NCI-H2196 (cell line): ENCODE measurements around the gene ARHGAP8.

Experiments used
- DNase-seq: peaks from one replicate; lab custom pipeline; 2025; ENCODE audit not compliant: unreplicated experiment; lab: John Stamatoyannopoulos, UW

Gene ARHGAP8

DNA sequence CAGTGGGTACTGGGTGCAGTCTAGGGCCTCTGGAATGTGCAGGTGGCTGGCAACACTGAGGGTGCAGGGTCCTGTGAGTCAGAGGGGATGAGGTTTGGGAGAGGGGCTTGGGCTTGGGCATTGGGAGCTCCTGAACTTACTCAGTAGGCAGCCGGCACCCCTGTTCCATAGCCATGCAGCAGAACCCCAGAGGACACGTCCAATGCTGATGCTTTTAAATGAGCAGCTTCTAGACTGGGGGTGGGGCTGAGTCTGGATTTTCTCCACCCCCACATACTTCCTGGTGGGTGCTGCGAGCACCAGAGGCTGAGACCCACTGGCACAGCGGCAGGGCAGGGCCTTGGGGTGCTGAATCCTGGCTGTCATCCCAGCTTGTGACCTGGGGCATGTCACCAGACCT lies 71.4 kb downstream of the ARHGAP8 start:
- no peak for DNase-seq

DNA sequence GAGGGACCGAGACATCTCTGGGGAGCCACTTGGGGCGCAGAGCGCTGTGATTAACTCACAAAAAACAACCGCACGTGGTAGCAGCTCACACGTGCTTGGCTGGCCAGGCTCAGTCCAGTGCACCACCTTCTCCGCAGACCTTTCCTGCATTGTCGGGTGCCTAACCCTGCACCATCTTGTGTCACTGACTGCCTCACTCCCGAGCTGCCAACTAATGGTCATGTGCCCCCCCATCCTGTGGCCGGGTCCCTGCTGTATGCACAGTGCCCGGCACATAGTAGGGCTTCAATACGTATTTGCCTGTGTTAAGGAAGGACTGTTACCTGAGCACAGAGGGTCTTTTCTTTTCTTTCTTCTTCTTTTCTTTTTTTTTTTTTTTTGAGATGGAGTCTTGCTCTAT lies 71.9 kb downstream of the ARHGAP8 start:
- no peak for DNase-seq

DNA sequence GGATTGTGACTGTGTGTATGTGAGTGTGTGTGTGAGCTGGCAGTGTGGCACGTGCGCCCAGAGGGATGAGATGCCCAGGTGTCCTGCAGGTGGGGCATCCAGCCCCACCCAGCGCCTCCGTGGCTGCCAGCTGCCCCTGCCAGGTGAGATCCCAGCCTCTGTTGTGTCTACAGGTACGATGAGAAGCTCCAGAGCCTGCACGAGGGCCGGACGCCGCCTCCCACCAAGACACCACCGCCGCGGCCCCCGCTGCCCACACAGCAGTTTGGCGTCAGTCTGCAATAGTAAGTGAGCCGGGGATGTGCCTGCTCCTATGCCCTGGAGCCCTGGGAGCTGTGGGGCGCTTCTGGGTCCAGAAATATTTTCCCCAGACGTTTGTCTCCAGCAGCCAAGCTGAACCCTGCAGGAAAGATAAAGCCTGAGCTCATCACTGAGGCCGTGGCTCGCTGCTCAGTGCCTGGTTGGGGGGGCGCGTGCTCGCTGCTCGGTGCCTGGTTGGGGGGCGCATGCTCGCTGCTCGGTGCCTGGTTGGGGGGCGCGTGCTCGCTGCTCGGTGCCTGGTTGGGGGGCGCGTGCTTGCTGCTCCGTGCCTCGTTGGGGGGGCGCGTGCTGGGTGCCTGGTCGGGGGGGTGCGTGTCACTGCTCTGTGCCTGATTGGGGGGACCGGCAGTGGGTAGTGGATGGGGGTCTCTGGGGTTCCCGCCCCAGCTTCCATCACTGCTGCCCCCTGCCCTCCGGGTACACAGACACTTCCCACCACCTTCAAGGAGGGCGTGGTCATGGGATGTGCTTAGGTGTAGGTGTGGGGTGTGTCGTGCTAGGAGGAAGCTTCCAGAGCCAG lies 73.2 kb downstream of the ARHGAP8 start:
- DNase-seq, result no peak

DNA sequence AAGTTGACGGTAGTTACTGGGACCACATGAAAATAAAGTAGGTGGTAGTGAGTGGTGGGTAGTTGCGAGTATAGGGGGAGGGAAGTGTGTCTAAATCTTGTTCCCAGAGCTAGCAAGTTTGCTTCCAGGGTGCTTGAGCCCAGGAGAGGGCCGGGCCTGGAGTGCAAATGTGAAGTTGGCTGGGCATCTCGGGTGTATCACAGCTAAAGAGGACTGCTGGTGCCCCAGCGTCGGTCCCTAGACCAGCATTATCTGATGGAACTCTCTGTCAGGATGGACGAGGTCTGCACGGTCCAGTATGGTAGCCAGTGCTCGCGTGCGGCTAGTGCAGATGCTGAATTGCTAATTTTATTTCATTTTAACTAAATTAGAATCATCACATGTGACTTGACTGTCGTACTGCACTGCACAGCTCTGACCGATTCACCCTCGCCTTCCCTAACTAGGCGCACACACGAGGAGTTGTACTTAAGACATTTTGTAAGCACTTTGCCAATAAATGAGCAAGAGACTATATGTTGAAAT lies 75.4 kb downstream of the ARHGAP8 start:
- no peak for DNase-seq

DNA sequence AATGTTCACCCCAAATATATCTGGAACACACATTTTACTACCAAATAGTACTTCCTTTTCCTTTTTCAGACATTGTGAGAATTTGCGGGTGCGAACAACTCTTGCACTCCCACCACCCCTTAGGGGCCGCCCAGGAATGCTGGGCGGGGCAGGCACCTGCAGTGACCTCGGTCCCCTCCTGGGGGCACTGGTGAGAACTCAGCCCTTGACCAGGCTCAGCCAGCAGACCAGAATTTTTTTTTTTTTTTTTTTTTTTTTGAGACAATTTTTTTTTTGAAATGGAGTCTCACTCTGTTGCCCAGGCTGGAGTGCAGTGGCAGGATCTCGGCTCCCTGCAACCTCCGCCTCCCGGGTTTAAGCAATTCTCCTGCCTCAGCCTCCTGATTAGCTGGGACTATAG lies 75.8 kb downstream of the ARHGAP8 start:
- no peak for DNase-seq

DNA sequence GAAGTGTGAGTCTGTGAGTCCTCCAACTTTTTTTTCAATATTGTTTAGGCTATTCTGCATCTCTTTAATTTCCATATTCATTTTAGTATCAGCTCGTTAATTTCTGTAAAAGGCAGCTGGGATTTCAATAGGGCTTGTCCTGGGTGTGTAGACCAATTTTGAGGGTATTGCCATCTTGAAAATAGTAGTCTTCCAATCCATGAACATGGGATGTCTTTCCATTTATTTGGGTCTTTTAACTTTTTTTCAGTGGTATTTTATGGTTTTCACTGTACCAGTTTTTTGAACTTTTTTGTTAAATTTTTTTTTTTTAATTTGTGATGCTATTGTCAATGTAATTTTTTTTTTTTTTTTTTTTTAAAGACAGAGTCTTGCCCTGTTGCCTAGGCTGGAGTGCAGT lies 79.5 kb downstream of the ARHGAP8 start:
- no peak for DNase-seq

DNA sequence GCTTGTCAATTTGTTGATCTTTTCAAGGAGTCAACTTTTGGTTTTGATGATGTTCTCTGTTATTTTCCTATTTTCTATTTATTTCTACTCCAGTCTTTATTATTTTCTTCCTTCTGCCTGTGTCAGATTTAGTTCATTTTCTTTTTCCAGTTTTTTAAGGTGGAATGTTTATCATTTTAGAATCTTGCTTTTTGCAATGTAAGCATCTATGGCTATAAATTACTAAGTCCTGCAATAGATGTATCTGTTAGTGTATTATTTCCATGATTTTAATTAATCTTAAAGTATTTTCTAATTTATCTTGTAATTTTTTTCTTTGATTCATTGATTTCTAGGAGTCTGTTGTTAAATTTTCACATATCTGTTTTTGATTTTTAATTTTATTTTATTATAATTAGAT lies 81.7 kb downstream of the ARHGAP8 start:
- no peak for DNase-seq

DNA sequence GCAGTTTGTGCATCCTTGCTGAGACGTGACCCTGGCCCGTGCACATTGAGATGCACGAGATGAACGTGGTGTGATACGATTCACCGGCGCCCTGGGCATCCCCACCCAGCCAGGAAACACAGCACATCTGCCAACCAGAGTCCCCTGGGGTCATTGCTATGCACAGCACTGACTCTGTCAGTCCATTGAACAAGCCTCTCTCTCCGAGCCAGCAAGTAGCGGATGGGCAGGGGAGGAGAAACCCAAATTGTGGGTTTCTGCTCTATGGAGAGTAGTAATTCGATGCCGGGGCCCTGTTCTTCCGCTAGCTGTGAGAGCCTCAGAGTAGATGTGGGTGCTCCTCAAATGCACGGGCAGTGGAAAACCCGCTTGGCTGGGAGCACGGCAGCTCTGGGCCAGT lies 85.1 kb downstream of the ARHGAP8 start:
- DNase-seq, result no peak

DNA sequence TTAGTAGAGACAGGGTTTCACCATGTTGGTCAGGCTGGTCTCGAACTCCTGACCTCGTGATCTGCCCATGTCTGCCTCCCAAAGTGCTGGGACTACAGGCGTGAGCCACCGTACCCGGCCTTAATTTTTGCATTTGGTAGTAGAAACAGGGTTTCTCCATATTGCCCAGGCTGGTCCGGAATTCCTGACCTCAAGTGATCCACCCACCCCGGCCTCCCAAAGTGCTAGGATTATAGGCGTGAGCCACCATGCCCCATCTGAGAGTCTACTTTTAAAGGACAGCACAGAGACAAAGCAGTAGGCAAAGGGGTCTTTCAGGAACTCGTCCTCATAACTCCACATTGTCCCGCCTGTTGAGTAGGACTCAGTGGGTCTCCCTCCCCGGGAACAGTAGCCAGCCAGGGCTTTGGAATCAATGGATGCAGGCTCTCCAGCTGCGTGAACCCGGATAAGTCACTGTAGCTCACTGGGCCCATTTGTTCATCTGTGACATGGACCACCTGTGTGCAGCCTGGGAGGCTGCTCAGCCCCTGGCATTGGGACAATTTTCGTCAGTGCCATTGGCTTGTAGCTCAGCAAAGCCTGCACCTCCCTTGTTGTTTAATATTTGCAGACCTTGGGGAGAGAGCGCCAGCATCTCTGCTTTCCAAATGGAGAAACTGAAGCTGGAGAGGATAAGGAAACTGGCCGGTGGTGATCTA lies 86.1 kb downstream of the ARHGAP8 start:
- DNase-seq, result no peak

DNA sequence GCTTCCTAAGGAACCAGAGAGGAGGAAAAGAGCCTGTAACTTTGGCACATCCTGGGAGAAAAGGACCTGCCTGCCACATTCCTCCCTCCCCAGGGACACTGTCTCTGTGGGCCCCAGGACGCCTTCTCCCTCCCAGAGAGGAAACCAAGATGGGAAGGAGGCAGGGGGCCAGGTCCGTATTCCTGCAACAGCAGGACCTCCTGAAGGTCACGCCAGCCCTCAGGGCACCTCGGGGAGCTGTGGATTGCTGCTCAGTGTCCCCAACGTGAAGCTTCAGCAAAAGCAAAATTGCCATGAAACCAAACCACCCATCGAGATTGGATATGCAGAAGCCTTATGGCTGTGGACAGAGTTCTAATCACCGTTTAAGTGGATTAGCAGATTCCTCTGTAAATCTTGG lies 86.7 kb downstream of the ARHGAP8 start:
- DNase-seq, result no peak

DNA sequence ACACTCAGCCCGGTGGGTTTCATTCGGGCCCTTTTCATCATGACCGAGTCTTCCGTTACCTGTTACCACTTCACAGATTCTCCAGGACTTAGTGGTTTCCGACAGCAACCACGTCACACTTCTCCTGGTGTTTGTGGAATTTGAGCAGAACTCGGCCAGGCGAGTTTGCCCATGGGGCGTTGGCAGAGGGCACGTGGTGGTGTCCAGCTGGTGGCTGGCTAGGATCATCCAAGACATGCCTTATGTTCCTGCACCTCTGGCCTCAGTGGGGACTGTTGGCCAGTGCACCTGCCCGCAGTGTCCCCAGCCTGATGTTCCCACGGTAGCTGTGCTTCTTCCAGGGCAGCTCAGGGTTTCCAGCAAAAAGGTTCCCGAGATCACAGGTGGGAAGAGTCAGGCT lies 87.3 kb downstream of the ARHGAP8 start:
- DNase-seq, result no peak

DNA sequence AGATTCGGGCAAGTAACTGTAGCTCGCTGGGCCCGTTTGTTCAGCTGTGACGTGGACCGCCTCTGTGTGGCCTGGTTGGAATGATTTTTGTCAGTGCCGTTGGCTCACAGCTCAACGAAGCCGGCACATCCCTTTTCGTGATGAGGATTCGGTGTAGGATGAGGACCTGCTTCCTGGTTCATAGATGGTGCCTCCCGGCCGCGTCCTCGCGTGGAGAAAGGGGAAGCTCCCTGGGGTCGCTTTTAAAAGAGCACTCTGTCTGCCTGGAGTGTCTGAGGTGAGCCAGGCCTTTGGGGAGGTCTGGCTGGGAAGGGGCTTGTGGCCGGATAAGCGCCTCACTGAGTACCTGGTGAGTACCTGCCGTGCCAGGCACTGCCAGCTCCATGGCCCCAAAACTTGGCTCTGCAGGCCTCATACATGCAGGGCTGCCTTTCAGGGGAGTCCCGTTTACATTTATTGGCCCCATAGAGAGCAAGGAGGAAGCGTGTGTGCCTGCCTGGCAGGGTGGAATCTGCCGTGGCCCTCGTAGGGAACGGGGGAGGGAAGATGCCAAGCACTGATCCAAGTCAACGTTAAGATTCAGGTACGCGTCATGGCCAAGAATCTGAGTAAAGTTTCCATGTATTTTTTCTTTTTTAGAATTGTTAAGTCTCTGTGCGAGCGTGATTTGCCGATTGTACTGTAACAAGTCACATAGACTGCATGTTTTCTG lies 88.4 kb downstream of the ARHGAP8 start:
- DNase-seq, result no peak

DNA sequence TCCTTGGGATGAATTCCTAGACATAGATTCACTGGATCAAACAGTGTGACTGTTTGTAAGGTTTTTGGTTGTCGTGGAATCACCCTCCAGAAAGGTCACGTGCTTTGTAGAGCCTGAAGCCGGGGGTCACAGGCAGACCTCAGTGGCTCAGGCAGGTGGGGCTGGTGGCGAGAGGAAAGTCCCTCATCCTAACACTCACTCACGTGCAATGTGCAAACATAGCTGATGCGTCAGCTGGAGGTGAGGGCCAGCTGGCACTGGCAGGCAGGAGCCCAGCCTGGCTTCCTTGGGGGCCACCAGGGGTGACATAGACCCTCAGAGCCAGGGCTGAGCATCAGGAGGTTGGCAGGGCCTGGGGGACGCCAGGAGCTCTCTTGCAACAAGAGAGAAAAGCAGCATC lies 90.0 kb downstream of the ARHGAP8 start:
- DNase-seq, result no peak

DNA sequence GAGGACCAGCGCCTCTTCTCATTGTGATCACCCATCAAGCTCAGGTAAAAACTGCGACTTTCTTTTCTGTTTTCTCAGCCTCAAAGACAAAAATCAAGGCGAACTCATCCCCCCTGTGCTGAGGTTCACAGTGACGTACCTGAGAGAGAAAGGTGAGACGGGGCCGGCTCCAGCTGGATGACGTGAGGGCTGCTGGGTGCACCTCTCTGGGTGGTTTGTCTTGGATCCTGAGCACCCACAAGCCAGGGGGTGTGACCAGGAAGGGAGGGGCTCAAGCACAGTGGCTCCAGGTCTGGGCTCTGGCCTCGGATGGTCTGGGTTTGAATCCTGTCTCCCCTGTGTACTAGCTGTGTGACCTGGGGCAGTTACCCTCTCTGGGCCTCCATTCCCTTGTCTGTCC lies 92.8 kb downstream of the ARHGAP8 start:
- no peak for DNase-seq

DNA sequence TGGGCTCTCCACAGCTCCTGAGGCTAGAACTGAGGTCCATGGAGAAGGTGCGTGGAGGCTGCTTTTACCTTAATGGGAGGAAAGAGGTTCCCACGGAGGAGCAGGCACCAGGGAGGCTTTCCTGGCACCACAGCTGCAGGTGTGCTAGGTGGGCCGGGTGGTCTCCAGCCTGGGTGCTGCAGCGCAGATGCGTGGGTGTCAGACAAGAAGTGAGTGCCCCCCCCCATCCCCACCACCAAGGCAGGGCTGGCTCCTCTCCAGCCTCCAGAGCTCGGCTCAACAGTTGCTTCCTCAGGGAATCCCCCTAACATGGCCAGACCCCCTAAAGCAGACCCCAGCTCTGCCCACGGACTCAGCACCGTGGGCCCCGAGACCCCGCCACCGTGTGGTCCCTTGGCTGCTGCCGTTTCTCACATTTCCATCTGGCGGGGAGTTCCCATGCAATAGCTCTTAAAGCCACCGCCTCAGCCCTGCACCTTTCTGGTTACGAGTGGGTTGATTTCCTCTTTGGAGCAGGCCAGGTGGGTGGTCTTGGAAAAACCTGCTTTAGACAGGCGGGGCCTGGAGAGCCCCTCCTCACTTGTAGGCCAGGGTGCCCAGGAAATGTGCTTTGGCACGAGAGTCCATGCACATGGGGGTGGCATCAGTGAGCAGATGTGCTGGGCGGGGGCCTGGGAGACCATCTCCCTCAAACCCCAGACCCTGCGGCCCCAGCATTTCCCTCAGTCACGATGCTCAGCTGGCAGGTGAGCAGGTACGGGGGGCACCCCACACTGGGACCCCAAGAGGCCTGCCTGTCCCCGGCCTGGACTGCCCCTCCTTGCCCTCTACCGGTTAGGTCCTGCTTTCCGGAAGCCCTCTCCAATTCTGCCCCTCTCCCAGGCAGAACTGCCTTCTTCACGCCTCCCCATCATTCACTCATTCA lies 93.7 kb downstream of the ARHGAP8 start:
- DNase-seq, result no peak

DNA sequence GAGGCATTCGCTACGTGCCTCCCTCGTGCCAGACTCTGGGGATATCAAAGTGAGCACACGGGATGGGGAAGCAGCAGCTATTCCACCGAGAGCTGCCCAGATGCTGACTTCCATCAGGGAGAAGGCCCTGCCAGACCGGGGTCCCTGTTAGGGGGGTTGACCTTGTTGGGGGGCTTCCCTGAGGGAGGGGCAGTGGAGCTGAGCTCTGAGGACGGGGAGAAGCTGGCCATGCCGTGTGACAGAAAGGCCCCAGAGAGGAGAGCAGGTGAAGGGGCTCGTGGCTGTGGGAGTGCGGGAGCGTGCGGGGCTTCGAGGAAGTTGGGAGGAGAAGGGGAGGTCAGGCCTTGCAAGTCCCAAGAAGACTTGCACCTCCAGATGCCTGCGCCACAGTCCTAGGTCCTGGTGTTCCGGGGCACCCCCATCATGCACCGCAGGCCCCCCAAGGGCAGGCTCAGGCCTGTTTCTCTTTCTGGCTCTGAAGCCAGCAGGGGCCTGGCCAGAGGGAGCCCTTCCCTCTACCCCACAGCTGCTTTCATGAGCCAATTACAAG lies 94.4 kb downstream of the ARHGAP8 start:
- DNase-seq, result no peak

DNA sequence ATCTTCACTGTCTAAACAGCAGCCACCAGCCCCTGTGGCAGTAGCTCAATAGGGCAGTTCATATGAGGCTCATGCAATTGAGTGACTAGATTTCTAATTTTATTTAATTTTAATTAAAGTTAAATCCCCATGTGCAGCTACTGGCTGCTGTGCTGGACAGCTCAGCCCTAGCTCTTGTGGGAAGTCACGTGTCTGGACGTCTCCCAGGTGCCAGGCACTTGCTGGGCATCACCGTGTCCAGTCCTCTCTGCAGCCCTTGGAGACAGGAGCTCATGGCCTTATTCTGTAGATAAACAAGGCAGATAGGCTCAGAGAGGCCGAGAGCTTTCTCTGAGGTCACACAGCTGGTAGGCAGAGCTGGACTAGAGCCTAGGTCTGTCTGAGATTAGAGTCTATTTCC lies 95.0 kb downstream of the ARHGAP8 start:
- no peak for DNase-seq

DNA sequence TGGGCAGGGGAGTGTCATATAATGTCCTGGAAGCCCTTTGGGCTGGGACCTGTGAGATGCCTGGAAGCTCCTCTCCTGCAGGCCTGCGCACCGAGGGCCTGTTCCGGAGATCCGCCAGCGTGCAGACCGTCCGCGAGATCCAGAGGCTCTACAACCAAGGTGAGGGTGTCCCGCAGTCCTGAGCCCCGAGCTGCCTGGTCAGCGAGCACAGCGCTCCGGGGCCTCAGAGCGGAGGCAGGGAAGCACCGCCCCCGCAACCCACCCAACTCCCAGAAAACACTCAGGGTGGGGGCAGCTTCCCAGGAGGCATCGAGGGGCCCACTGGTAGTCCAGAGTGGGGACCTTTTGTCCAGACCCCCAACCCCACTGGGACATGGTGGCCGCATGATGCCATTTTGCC lies 95.5 kb downstream of the ARHGAP8 start:
- DNase-seq, result no peak

DNA sequence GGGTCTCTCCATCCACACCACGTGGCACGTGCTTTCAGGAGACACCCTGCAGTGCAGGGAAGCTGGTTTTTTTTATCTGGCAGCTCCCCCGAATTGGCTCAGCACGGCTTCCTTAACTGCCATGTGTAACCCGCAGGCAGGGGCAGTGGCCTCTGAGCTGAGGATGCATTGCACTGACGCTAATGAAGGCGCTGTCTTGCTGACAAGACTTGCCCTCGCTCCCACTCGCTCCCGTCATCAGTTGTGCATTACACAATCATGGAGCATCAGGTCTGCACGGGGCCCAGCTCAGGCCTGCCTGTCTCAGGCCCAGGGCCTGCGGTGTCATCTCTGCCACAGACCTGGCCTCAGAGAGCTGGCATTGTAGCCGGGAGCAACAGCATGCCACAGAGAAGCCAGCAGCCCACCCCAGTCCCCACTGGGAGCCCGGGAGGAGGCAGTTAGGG lies 95.9 kb downstream of the ARHGAP8 start:
- DNase-seq, result no peak

DNA sequence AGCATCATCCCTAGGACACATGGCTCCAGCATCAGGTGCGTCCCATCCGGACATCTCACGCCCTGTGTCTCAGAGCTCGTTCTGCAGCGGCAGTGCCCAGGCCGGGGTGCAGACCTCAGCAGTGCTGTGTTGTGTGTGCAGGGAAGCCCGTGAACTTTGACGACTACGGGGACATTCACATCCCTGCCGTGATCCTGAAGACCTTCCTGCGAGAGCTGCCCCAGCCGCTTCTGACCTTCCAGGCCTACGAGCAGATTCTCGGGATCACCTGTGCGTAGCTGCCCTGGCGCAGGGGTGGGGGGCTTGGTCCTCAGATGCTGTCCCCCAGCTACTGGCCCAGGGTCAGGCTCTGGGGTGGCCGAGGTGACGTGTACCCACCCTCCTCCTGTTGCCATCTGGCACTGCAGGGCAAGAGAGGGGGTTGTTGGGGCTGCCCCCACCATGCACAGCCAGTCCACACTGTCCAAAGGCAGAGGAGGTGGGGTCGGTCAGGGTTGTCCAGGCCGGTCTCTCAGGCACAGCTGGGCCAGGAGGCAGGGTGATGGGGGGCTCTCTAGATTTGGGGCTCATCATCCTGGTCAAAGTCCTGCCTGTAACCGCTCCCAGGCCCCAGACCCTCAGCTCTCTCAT lies 96.5 kb downstream of the ARHGAP8 start:
- no peak for DNase-seq
